HL-60 (cell line): ENCODE measurements around the gene ATPAF2.

Experiments used
- DNase-seq, 2 experiments: peaks; one replicate each; pipeline ENCODE4 v3.0.0-alpha.2; 2010 to 2020; ENCODE audit warnings: low read depth in 1 of 2, low spot score in 1 of 2
- H3K27ac ChIP-seq: fragments of 250-450 bp; sonication (Bioruptor Pico); replicated peaks from 2 replicates; pipeline ENCODE4 v1.5.1; 2020; ENCODE audit warnings: mild to moderate bottlenecking, moderate library complexity
- H3K27me3 ChIP-seq: fragments of 250-450 bp; sonication (Bioruptor Pico); 2 replicates; pipeline ENCODE4 v1.5.1; 2021; ENCODE audit warnings: mild to moderate bottlenecking, moderate library complexity; ENCODE audit not compliant: insufficient read depth, poor library complexity, severe bottlenecking
- H3K4me3 ChIP-seq: replicated peaks from 2 replicates; pipeline ENCODE4 v1.5.1; 2011; ENCODE audit warnings: mild to moderate bottlenecking, control low read depth, low read length; ENCODE audit not compliant: insufficient read depth
- GABPA ChIP-seq: IDR thresholded peaks from 2 replicates; pipeline ENCODE4 v1.6.1; 2012; ENCODE audit warnings: low read depth
- POLR2AphosphoS5 ChIP-seq: IDR thresholded peaks from 2 replicates; pipeline ENCODE4 v1.6.1; 2012; ENCODE audit warnings: low read depth
- SPI1 ChIP-seq: IDR thresholded peaks from 2 replicates; pipeline ENCODE4 v1.6.1; 2012; ENCODE audit warnings: low read depth, mild to moderate bottlenecking, borderline replicate concordance
- TF ChIP-seq, protein P1 (sequence below): IDR thresholded peaks from one replicate; pipeline ENCODE4 v1.5.1; 2011; ENCODE audit warnings: low read length, control low read depth, inconsistent platforms; ENCODE audit not compliant: insufficient read depth
- TF ChIP-seq, protein P2 (sequence below): IDR thresholded peaks from 2 replicates; pipeline ENCODE4 v1.6.1; 2012; ENCODE audit warnings: low read depth; ENCODE audit not compliant: insufficient replicate concordance

ATPAF2 gene

DNA sequence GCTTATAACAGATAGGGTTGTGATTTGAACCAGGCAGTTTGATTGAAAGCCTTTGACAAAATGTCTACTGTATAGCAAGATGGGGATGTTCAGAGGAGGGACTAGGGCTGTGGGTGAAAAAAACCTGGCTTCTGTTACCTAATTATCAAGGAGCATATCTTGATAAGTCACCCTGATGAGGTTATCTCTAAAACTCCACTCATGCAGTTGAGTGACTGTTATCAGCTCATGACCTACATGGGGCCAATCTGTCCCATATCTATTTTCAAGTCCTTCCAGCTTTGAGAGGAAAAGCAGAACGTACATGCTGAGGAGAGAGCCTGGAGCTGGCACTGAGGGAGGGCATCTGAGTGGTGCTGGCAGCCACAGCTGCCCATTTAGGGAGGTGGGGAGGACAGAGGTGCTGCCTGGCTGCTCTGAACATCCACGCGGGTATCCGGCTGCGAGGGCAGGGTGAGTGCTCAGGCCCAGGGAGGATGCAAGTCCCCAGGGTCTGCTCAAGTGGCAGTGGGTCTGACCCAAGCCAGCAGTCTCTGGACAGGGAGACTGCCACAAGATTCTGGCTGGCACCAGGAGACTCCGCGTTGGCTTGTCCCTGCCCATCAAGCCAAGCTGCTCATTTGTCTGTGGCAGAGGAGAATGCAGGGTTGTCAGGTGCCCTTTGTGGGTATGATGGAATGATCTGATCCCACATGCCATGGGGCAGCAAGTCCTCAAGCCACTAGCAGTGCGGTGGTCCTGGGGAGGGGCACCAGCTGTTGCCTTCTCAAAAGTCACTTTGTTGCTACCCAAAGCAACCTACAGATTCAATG, 29.2 kb downstream of the ATPAF2 start:
- Histone ChIP-seq H3K27ac (no peak overlapping the region), H3K4me3 (no peak overlapping the region), H3K27me3 (no peaks in the 10 kb centered on the region)
- DNase-seq: no peak
- TF ChIP-seq SPI1 (no peak), POLR2AphosphoS5 (no peak), GABPA (no peak)
- TF ChIP-seq, protein P1, sequence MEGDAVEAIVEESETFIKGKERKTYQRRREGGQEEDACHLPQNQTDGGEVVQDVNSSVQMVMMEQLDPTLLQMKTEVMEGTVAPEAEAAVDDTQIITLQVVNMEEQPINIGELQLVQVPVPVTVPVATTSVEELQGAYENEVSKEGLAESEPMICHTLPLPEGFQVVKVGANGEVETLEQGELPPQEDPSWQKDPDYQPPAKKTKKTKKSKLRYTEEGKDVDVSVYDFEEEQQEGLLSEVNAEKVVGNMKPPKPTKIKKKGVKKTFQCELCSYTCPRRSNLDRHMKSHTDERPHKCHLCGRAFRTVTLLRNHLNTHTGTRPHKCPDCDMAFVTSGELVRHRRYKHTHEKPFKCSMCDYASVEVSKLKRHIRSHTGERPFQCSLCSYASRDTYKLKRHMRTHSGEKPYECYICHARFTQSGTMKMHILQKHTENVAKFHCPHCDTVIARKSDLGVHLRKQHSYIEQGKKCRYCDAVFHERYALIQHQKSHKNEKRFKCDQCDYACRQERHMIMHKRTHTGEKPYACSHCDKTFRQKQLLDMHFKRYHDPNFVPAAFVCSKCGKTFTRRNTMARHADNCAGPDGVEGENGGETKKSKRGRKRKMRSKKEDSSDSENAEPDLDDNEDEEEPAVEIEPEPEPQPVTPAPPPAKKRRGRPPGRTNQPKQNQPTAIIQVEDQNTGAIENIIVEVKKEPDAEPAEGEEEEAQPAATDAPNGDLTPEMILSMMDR: no peak
- TF ChIP-seq, protein P2, sequence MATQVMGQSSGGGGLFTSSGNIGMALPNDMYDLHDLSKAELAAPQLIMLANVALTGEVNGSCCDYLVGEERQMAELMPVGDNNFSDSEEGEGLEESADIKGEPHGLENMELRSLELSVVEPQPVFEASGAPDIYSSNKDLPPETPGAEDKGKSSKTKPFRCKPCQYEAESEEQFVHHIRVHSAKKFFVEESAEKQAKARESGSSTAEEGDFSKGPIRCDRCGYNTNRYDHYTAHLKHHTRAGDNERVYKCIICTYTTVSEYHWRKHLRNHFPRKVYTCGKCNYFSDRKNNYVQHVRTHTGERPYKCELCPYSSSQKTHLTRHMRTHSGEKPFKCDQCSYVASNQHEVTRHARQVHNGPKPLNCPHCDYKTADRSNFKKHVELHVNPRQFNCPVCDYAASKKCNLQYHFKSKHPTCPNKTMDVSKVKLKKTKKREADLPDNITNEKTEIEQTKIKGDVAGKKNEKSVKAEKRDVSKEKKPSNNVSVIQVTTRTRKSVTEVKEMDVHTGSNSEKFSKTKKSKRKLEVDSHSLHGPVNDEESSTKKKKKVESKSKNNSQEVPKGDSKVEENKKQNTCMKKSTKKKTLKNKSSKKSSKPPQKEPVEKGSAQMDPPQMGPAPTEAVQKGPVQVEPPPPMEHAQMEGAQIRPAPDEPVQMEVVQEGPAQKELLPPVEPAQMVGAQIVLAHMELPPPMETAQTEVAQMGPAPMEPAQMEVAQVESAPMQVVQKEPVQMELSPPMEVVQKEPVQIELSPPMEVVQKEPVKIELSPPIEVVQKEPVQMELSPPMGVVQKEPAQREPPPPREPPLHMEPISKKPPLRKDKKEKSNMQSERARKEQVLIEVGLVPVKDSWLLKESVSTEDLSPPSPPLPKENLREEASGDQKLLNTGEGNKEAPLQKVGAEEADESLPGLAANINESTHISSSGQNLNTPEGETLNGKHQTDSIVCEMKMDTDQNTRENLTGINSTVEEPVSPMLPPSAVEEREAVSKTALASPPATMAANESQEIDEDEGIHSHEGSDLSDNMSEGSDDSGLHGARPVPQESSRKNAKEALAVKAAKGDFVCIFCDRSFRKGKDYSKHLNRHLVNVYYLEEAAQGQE: no peak

DNA sequence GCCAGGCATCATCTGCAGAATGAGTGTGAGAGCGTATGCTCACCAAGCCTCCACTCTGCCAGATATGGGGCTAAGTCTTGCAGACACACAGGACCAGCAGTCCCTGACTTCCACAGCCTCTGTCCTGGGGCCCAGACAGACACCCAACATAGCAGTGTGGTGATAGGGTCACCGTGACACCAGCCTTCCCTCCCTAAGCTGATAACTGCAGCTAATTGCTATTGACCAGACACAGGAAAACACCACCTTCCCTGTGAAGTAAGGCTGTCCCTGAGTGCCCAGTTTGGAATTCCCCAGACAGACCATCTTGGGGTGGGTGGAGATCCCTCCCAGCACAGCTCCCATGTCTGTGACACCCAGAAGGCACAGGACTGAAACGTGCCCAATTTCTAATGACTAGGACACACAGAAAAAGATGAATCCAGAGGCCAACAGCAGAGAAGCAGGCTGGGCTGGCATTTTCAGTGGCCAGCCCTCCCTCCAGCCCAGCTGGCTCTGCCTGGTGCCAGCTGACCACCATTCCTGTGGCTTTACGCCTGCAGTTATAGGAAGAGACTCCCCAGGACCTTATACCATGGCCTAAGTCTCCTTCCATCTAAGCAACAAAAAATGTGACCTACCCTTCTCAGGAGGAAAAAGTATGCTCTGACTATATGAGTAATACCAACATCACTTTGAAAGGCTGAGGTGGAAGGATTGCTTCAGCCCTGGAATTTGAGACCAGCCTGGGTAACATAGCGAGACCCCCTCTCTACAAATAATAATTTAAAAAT, 30.3 kb downstream of the ATPAF2 start:
- Histone ChIP-seq H3K27me3 (no peaks in the 10 kb centered on the region), H3K4me3 (no peak overlapping the region), H3K27ac (no peak overlapping the region)
- DNase-seq: no peak
- TF ChIP-seq SPI1: no peak
- no peak for TF ChIP-seq POLR2AphosphoS5
- TF ChIP-seq, protein P2: no peak
- TF ChIP-seq, protein P1: no peak
- no peak for TF ChIP-seq GABPA

DNA sequence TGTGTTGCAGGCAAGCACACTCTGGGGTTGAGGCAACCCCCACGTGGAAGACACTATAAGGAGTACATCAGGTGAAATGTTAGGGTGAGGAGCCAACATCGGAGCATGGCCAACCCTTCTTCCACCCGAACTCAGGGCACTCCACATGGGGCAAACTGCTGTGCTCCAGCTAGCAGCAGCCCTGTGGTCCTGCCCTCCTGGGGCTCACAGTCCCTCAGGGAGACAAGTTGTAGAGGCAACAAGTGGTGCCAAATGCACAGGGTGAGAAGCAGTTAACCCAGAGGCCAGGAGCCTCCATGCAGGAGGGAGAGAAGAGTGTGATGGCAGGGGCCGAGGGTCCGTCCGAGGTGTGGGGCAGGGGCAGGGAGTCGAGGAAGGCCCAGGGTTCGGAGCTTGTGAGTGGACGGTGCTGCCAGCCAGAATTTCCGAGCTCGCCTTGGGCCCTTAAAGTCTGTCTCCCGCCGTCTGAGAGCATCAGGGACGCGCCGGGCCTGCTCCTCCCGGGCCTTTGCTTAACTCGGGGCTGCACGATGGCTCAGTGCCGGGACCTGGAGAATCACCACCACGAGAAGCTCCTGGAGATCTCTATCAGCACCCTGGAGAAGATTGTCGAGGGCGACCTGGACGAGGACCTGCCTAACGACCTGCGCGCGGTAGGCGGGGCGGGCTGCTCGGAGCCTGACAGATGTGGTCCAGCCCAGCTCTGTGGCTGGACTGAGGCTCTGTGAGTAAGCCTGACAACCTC, 32.3 kb downstream of the ATPAF2 start:
- Histone ChIP-seq H3K4me3 (no peak overlapping the region), H3K27ac (no peak overlapping the region), H3K27me3 (no peaks in the 10 kb centered on the region)
- no peak for DNase-seq
- TF ChIP-seq POLR2AphosphoS5: no peak
- TF ChIP-seq, protein P2: no peak
- TF ChIP-seq GABPA: no peak
- no peak for TF ChIP-seq SPI1
